Breast epithelium (tissue), 4 donors: ENCODE data around the gene C19orf47. TPM values are rescaled to one million over a fixed set of nuclear protein-coding genes. Genes with fewer than 3 reads are reported as not detected.

Experiments used
- DNase-seq, 2 donors: peaks; one replicate each; pipeline ENCODE4 v3.0.0-alpha.2; 2019; ENCODE audit warnings: low spot score in 2 of 2
- H3K27ac ChIP-seq, 2 donors: fragments of 200-600 bp; sonication (generic) in 1 of 2; one replicate each; pipeline ENCODE4 v1.5.1; 2016 to 2019; ENCODE audit warnings: mild to moderate bottlenecking in 1 of 2
- H3K27me3 ChIP-seq, 2 donors: fragments of 200-600 bp; sonication (generic) in 1 of 2; one replicate each; pipeline versions ENCODE4 v1.5.1 to v1.6.0; 2017 to 2019; ENCODE audit warnings: control low read depth in 1 of 2, mild to moderate bottlenecking in 1 of 2
- H3K36me3 ChIP-seq: fragments of 200-600 bp; one replicate; pipeline ENCODE4 v1.5.1; 2019
- H3K4me1 ChIP-seq, 2 donors: fragments of 200-600 bp; sonication (generic); one replicate each; pipeline ENCODE4 v1.5.1; 2016 to 2019; ENCODE audit warnings: control low read depth in 1 of 2
- H3K4me3 ChIP-seq, 3 donors: fragments of 200-600 bp; sonication (generic); 1 replicate in 2 of 3; 2 replicates in 1 of 3; pipeline ENCODE4 v1.5.1; 2016 to 2019; ENCODE audit warnings: mild to moderate bottlenecking in 3 of 3, moderate library complexity in 2 of 3
- H3K9me3 ChIP-seq, 2 donors: fragments of 200-600 bp; sonication (generic) in 1 of 2; one replicate each; pipeline ENCODE4 v1.5.1; 2016 to 2019; ENCODE audit warnings: control low read depth in 1 of 2
- CTCF ChIP-seq, 3 donors: fragments of 450-650 bp; IDR thresholded peaks; one replicate each; pipeline ENCODE4 v1.5.1; 2016 to 2017; ENCODE audit warnings: antibody characterized with exemption in 3 of 3, mild to moderate bottlenecking in 3 of 3, moderate library complexity in 3 of 3
- POLR2A ChIP-seq: fragments of 450-650 bp; IDR thresholded peaks from one replicate; pipeline ENCODE4 v1.6.1; 2016; ENCODE audit warnings: antibody characterized with exemption, mild to moderate bottlenecking, moderate library complexity
- POLR2AphosphoS5 ChIP-seq, 3 donors: sonication (generic); formaldehyde crosslinking; IDR thresholded peaks; one replicate each; pipeline ENCODE4 v1.6.1; 2017; ENCODE audit warnings: antibody characterized with exemption in 3 of 3
- intact Hi-C: fragments of 100-400 bp; cut with DNase I; formaldehyde crosslinking; loops from one replicate; pipeline ENCODE4 v1.15.1; 2023; ENCODE audit warnings: low total_unique reads
- total RNA-seq, 3 donors: library from RNA; depleted of rRNA; stranded (reverse); fragments of >200 nt; gene quantifications; one replicate each; pipeline ENCODE4 v1.1.0, GENCODE V29; 2016

The C19orf47 gene
- total RNA-seq, 3 donors from 2014 or later: 6.7 to 13.0 (median 10.2) TPM

- H3K4me3 ChIP-seq: peak overlapping the region in 2 of 3 donors; percentile 31 to 44
Observed at GRCh38 chr19:40341601-40342482, 6.4 kb downstream of the C19orf47 start.

GRCh38 chr19:40339018-40339728 is 9.0 kb downstream of the C19orf47 start:
- no peaks in the 10 kb centered on the region for H3K9me3 ChIP-seq
- no peaks in the 10 kb centered on the region for H3K27me3 ChIP-seq
- no peak overlapping the region for H3K4me3 ChIP-seq
- intact Hi-C loops: no loop called here
- no peak overlapping the region for H3K27ac ChIP-seq
- DNase-seq: no peak
- H3K4me1 ChIP-seq: peaks cover 0 to 8% of the 10 kb centered on the region in 2 donors
- H3K36me3 ChIP-seq: no peaks in the 10 kb centered on the region
- TF ChIP-seq POLR2AphosphoS5 (IDR thresholded peaks at IDR 0.05): no peak
- TF ChIP-seq POLR2A: no peak
- TF ChIP-seq CTCF (IDR thresholded peaks at IDR 0.05): no peak

More at GRCh38 chr19:40341601-40342482, 6.4 kb downstream of the C19orf47 start:
- Histone ChIP-seq H3K9me3 (no peaks in the 10 kb centered on the region), H3K27ac (peak overlapping the region; percentile 89 to 92), H3K27me3 (no peaks in the 10 kb centered on the region), H3K36me3 (no peaks in the 10 kb centered on the region), H3K4me1 (peaks cover 0 to 8% of the 10 kb centered on the region in 2 donors)
- DNase-seq: peak; percentile 91 to 92
- TF ChIP-seq CTCF (IDR thresholded peaks at IDR 0.05) (no peak), POLR2A (peak; percentile 27), POLR2AphosphoS5 (IDR thresholded peaks at IDR 0.05) (peak; percentile 53 to 74 (median 62))
- intact Hi-C loops: no loop called here

GRCh38 chr19:40337594-40337993 is 10.6 kb downstream of the C19orf47 start:
- peaks cover 0 to 8% of the 10 kb centered on the region in 2 donors for H3K4me1 ChIP-seq
- H3K36me3 ChIP-seq: no peaks in the 10 kb centered on the region
- no peak overlapping the region for H3K4me3 ChIP-seq
- no peak for TF ChIP-seq CTCF (IDR thresholded peaks at IDR 0.05)
- no peak for TF ChIP-seq POLR2AphosphoS5 (IDR thresholded peaks at IDR 0.05)
- TF ChIP-seq POLR2A: no peak
- intact Hi-C loops: no loop called here
- no peak overlapping the region for H3K27ac ChIP-seq
- no peaks in the 10 kb centered on the region for H3K9me3 ChIP-seq
- DNase-seq: no peak
- no peaks in the 10 kb centered on the region for H3K27me3 ChIP-seq

- Histone ChIP-seq H3K27ac (no peak overlapping the region), H3K27me3 (no peaks in the 10 kb centered on the region), H3K36me3 (no peaks in the 10 kb centered on the region), H3K4me3 (no peak overlapping the region), H3K4me1 (peaks cover 0 to 6% of the 10 kb centered on the region in 2 donors), H3K9me3 (no peaks in the 10 kb centered on the region)
- TF ChIP-seq POLR2A (no peak), POLR2AphosphoS5 (IDR thresholded peaks at IDR 0.05) (no peak), CTCF (IDR thresholded peaks at IDR 0.05) (no peak)
- intact Hi-C loops: no loop called here
- DNase-seq: no peak
Observed at GRCh38 chr19:40337107-40337506, 11.1 kb downstream of the C19orf47 start.

- intact Hi-C loops: loop anchor here (1.0 kb wide), 1 partner anchor 45 kb away; no protein-coding TSS in a partner anchor
- TF ChIP-seq POLR2A: no peak
- no peak for TF ChIP-seq POLR2AphosphoS5 (IDR thresholded peaks at IDR 0.05)
- TF ChIP-seq CTCF (IDR thresholded peaks at IDR 0.05): no peak
- no peak for DNase-seq
- Histone ChIP-seq H3K4me1 (peaks cover 0 to under 1% of the 10 kb centered on the region in 2 donors), H3K36me3 (no peaks in the 10 kb centered on the region), H3K27me3 (no peaks in the 10 kb centered on the region), H3K27ac (no peak overlapping the region), H3K9me3 (no peaks in the 10 kb centered on the region), H3K4me3 (no peak overlapping the region)
Observed at GRCh38 chr19:40336601-40336900, 11.6 kb downstream of the C19orf47 start.
